Measurements from ENCODE around the gene AADAC. TPM values are rescaled to one million over a fixed set of nuclear protein-coding genes. Genes with fewer than 3 reads are reported as not detected.

AADAC gene
- polyA plus RNA-seq, 1 donor from 2014 or later: not detected

DNA sequence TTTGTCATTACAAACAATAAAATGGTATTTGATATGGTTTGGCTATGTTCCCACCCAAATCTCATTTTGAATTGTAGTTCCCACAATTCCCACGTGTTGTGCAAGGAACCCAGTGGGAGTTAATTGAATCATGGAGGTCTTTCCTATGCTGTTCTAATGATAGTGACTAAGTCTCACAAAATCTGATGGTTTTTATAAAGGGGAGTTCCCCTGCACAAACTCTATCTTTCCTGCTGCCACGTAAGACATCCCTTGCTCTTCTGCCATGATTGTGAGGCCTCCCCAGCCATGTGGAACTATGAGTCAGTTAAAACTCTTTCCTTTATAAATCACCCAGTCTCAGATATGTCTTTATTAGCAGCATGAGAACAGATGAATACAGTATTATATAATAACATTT, 15.4 kb upstream of the AADAC start:
- H3K27ac ChIP-seq (ENCODE audit: low read length): no peak overlapping the region
- no peaks in the 10 kb centered on the region for H4K20me1 ChIP-seq (ENCODE audit: insufficient read depth)
- no peak overlapping the region for H2AFZ ChIP-seq (ENCODE audit: low read depth, low read length)
- no peaks in the 10 kb centered on the region for H3K9me2 ChIP-seq (ENCODE audit: insufficient read depth, low read length)
- TF ChIP-seq MXI1 (conservative IDR thresholded peaks at IDR 0.05; ENCODE audit: poor library complexity, severe bottlenecking): no peak
- TF ChIP-seq EP300 (conservative IDR thresholded peaks at IDR 0.05; ENCODE audit: poor library complexity, severe bottlenecking): no peak
- no peak for TF ChIP-seq POLR2AphosphoS5 (IDR thresholded peaks at IDR 0.05)
- no peak for TF ChIP-seq SMC3 (conservative IDR thresholded peaks at IDR 0.05; ENCODE audit: poor library complexity)
- H3K27me3 ChIP-seq (ENCODE audit: insufficient read depth, low read depth, low read length): no peaks in the 10 kb centered on the region
- no peaks in the 10 kb centered on the region for H3F3A ChIP-seq (ENCODE audit: insufficient read depth, low read length, poor library complexity, severe bottlenecking)
- H3K36me3 ChIP-seq (ENCODE audit: insufficient read depth, low read length): no peaks in the 10 kb centered on the region
- H3K4me2 ChIP-seq (ENCODE audit: low read length): no peak overlapping the region
- H3K9me3 ChIP-seq (ENCODE audit: low read length): no peaks in the 10 kb centered on the region
- H3K4me3 ChIP-seq (ENCODE audit: low read length): no peak overlapping the region
- no peak overlapping the region for H3K9ac ChIP-seq (ENCODE audit: low read length)
- no peaks in the 10 kb centered on the region for H3K79me2 ChIP-seq (replicated peaks; ENCODE audit: insufficient read depth, low read length)

DNA sequence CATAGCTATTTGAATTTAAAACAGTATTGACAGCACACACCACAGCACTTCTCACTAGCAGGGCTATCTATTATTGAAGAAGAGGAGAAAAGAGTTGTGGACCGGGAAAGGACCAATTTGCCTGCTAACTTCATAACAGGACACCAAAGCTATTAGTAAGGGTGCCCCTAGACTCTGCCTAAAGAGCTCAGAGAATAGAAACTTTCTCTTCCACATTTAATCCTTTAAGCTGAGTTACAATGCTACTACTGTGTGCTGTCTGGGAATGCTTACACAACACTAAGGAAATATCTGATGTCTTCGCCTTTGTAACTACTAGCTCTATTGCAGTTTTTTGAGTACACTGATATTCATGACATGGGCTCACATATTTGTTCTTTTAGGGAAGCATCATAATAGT, 13.5 kb upstream of the AADAC start:
- Histone ChIP-seq H4K20me1 (ENCODE audit: insufficient read depth) (no peaks in the 10 kb centered on the region), H3K79me2 (replicated peaks; ENCODE audit: insufficient read depth, low read length) (no peaks in the 10 kb centered on the region), H3K4me2 (ENCODE audit: low read length) (no peak overlapping the region), H3K36me3 (ENCODE audit: insufficient read depth, low read length) (no peaks in the 10 kb centered on the region), H3K9me2 (ENCODE audit: insufficient read depth, low read length) (no peaks in the 10 kb centered on the region), H3K27ac (ENCODE audit: low read length) (no peak overlapping the region), H3K9ac (ENCODE audit: low read length) (no peak overlapping the region), H3K27me3 (ENCODE audit: insufficient read depth, low read depth, low read length) (no peaks in the 10 kb centered on the region), H2AFZ (ENCODE audit: low read depth, low read length) (no peak overlapping the region), H3K4me3 (ENCODE audit: low read length) (no peak overlapping the region), H3F3A (ENCODE audit: insufficient read depth, low read length, poor library complexity, severe bottlenecking) (no peaks in the 10 kb centered on the region), H3K9me3 (ENCODE audit: low read length) (no peaks in the 10 kb centered on the region)
- TF ChIP-seq MXI1 (conservative IDR thresholded peaks at IDR 0.05; ENCODE audit: poor library complexity, severe bottlenecking) (no peak), RAD21 (conservative IDR thresholded peaks at IDR 0.05) (no peak), TAF1 (IDR thresholded peaks at IDR 0.05; ENCODE audit: low read depth) (no peak), EP300 (conservative IDR thresholded peaks at IDR 0.05; ENCODE audit: poor library complexity, severe bottlenecking) (no peak), EZH2 (IDR thresholded peaks at IDR 0.05; ENCODE audit: borderline replicate concordance, insufficient read depth, low read length, poor library complexity, severe bottlenecking) (no peak), POLR2AphosphoS5 (IDR thresholded peaks at IDR 0.05) (no peak), SMC3 (conservative IDR thresholded peaks at IDR 0.05; ENCODE audit: poor library complexity) (no peak)
- TF ChIP-seq, protein P1, sequence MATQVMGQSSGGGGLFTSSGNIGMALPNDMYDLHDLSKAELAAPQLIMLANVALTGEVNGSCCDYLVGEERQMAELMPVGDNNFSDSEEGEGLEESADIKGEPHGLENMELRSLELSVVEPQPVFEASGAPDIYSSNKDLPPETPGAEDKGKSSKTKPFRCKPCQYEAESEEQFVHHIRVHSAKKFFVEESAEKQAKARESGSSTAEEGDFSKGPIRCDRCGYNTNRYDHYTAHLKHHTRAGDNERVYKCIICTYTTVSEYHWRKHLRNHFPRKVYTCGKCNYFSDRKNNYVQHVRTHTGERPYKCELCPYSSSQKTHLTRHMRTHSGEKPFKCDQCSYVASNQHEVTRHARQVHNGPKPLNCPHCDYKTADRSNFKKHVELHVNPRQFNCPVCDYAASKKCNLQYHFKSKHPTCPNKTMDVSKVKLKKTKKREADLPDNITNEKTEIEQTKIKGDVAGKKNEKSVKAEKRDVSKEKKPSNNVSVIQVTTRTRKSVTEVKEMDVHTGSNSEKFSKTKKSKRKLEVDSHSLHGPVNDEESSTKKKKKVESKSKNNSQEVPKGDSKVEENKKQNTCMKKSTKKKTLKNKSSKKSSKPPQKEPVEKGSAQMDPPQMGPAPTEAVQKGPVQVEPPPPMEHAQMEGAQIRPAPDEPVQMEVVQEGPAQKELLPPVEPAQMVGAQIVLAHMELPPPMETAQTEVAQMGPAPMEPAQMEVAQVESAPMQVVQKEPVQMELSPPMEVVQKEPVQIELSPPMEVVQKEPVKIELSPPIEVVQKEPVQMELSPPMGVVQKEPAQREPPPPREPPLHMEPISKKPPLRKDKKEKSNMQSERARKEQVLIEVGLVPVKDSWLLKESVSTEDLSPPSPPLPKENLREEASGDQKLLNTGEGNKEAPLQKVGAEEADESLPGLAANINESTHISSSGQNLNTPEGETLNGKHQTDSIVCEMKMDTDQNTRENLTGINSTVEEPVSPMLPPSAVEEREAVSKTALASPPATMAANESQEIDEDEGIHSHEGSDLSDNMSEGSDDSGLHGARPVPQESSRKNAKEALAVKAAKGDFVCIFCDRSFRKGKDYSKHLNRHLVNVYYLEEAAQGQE (IDR thresholded peaks at IDR 0.05; ENCODE audit: borderline replicate concordance): no peak
- TF ChIP-seq, protein P2, sequence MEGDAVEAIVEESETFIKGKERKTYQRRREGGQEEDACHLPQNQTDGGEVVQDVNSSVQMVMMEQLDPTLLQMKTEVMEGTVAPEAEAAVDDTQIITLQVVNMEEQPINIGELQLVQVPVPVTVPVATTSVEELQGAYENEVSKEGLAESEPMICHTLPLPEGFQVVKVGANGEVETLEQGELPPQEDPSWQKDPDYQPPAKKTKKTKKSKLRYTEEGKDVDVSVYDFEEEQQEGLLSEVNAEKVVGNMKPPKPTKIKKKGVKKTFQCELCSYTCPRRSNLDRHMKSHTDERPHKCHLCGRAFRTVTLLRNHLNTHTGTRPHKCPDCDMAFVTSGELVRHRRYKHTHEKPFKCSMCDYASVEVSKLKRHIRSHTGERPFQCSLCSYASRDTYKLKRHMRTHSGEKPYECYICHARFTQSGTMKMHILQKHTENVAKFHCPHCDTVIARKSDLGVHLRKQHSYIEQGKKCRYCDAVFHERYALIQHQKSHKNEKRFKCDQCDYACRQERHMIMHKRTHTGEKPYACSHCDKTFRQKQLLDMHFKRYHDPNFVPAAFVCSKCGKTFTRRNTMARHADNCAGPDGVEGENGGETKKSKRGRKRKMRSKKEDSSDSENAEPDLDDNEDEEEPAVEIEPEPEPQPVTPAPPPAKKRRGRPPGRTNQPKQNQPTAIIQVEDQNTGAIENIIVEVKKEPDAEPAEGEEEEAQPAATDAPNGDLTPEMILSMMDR (IDR thresholded peaks at IDR 0.05; ENCODE audit: poor library complexity, severe bottlenecking): no peak
